Esophagus muscularis mucosa (tissue), 4 donors: ENCODE data around the gene XCR1. TPM values are rescaled to one million over a fixed set of nuclear protein-coding genes. Genes with fewer than 3 reads are reported as not detected.
"Not testable (repeated sequence)": the region's sequence is repeated elsewhere in the genome, so short reads cannot be mapped to it uniquely, and the experiment has no call there.

Source experiments
- DNase-seq: peaks from one replicate; pipeline ENCODE4 v3.0.0-alpha.2; 2017; ENCODE audit errors: extremely low spot score
- H3K27ac ChIP-seq, 4 donors: fragments of 200-600 bp; sonication (generic); replicated peaks in 1 of 4; 1 replicate in 3 of 4; 2 replicates in 1 of 4; pipeline ENCODE4 v1.5.1; 2016 to 2019; ENCODE audit warnings: mild to moderate bottlenecking in 1 of 4
- H3K27me3 ChIP-seq, 4 donors: fragments of 200-600 bp; sonication (generic); one replicate each; pipeline versions ENCODE4 v1.5.1 to v1.6.0; 2016 to 2019
- H3K36me3 ChIP-seq, 4 donors: fragments of 200-600 bp; sonication (generic); one replicate each; pipeline ENCODE4 v1.5.1; 2016 to 2019
- H3K4me1 ChIP-seq, 4 donors: fragments of 200-600 bp; sonication (generic); one replicate each; pipeline ENCODE4 v1.5.1; 2016 to 2019
- H3K4me3 ChIP-seq, 4 donors: fragments of 200-600 bp; sonication (generic); 1 replicate in 2 of 4; 2 replicates in 2 of 4; pipeline ENCODE4 v1.5.1; 2016 to 2019; ENCODE audit warnings: mild to moderate bottlenecking in 4 of 4, moderate library complexity in 1 of 4
- H3K9me3 ChIP-seq, 4 donors: fragments of 200-600 bp; sonication (generic); 1 replicate in 3 of 4; 2 replicates in 1 of 4; pipeline ENCODE4 v1.5.1; 2016 to 2019
- CTCF ChIP-seq, 3 experiments: fragments of 200-600 bp in 2 of 3; fragments of 450-650 bp in 1 of 3; sonication (generic) in 2 of 3; IDR thresholded peaks; one replicate each; pipeline ENCODE4 v1.5.1; 2017 to 2019; ENCODE audit warnings: antibody characterized with exemption in 3 of 3, mild to moderate bottlenecking in 2 of 3, moderate library complexity in 1 of 3
- EP300 ChIP-seq: sonication (generic); formaldehyde crosslinking; IDR thresholded peaks from one replicate; pipeline ENCODE4 v1.6.1; 2017; ENCODE audit warnings: antibody characterized with exemption
- POLR2A ChIP-seq: fragments of 450-650 bp; IDR thresholded peaks from one replicate; pipeline ENCODE4 v1.6.1; 2017; ENCODE audit warnings: antibody characterized with exemption, moderate library complexity, mild to moderate bottlenecking, low read depth
- POLR2AphosphoS5 ChIP-seq, 2 donors: sonication (generic); formaldehyde crosslinking; IDR thresholded peaks; one replicate each; pipeline ENCODE4 v1.6.1; 2017; ENCODE audit warnings: antibody characterized with exemption in 2 of 2
- WGBS: methylation state at CpG from one replicate; pipeline ENCODE4 v1.1.5; 2018; 5-methylcytosine and 5-hydroxymethylcytosine counted together
- intact Hi-C: fragments of 100-400 bp; cut with DNase I; formaldehyde crosslinking; loops from one replicate; pipeline ENCODE4 v1.15.1; 2023
- total RNA-seq, 4 donors: library from RNA; depleted of rRNA; stranded (reverse); fragments of >200 nt; gene quantifications; one replicate each; pipeline versions ENCODE4 v1.1.0 to v1.2.1, GENCODE V29; 2016

Gene XCR1
- total RNA-seq, 4 donors from 2014 or later = 0.17 TPM; not detected in 3

- Histone ChIP-seq H3K36me3 (no peaks in the 10 kb centered on the region), H3K4me3 (no peak overlapping the region), H3K9me3 (no peaks in the 10 kb centered on the region), H3K27ac (no peak overlapping the region), H3K27me3 (no peaks in the 10 kb centered on the region), H3K4me1 (peaks cover 9 to 14% (median 11%) of the 10 kb centered on the region in 4 donors)
- 92% methylated on average over 2 of the region's 2 CpGs for WGBS
- DNase-seq = no peak
- intact Hi-C loops = no loop called here
- TF ChIP-seq POLR2AphosphoS5 (IDR thresholded peaks at IDR 0.05) = no peak
- no peak for TF ChIP-seq EP300
- no peak for TF ChIP-seq CTCF (IDR thresholded peaks at IDR 0.05)
- TF ChIP-seq POLR2A = no peak
These were observed 16.7 kb downstream of the XCR1 start for GRCh38 chr3:46010519-46011113.

- Histone ChIP-seq H3K27ac (no peak overlapping the region), H3K27me3 (no peaks in the 10 kb centered on the region), H3K36me3 (no peaks in the 10 kb centered on the region), H3K4me1 (peaks cover 9 to 14% (median 11%) of the 10 kb centered on the region in 4 donors), H3K9me3 (no peaks in the 10 kb centered on the region), H3K4me3 (no peak overlapping the region)
- intact Hi-C loops = no loop called here
- TF ChIP-seq POLR2A (no peak), POLR2AphosphoS5 (IDR thresholded peaks at IDR 0.05) (no peak), EP300 (no peak), CTCF (IDR thresholded peaks at IDR 0.05) (no peak)
- WGBS = 64% methylated on average over 6 of the region's 6 CpGs
- no peak for DNase-seq
These were observed 19.2 kb downstream of the XCR1 start for GRCh38 chr3:46008058-46008457.

- intact Hi-C loops = no loop called here
- Histone ChIP-seq H3K27ac (peak overlapping the region in 3 of 4 donors; percentile 36 to 59 (median 49)), H3K4me3 (no peak overlapping the region), H3K36me3 (no peaks in the 10 kb centered on the region), H3K27me3 (no peaks in the 10 kb centered on the region), H3K9me3 (no peaks in the 10 kb centered on the region), H3K4me1 (peaks cover 9 to 14% (median 11%) of the 10 kb centered on the region in 4 donors)
- TF ChIP-seq POLR2A (no peak), CTCF (IDR thresholded peaks at IDR 0.05) (no peak), EP300 (no peak), POLR2AphosphoS5 (IDR thresholded peaks at IDR 0.05) (no peak)
- no peak for DNase-seq
These were observed 20.0 kb downstream of the XCR1 start for GRCh38 chr3:46007280-46007679.

GRCh38 chr3:46006238-46007032 lies 20.8 kb downstream of the XCR1 start:
- Histone ChIP-seq H3K9me3 (no peaks in the 10 kb centered on the region), H3K27me3 (no peaks in the 10 kb centered on the region), H3K36me3 (no peaks in the 10 kb centered on the region), H3K4me1 (peaks cover 9 to 14% (median 11%) of the 10 kb centered on the region in 4 donors), H3K27ac (peak overlapping the region in 3 of 4 donors; percentile 36 to 59 (median 49)), H3K4me3 (no peak overlapping the region)
- intact Hi-C loops = no loop called here
- 72% methylated on average over 5 of the region's 5 CpGs for WGBS
- TF ChIP-seq EP300 = no peak
- peak in 1 of 2 donors; percentile 49 for TF ChIP-seq POLR2AphosphoS5 (IDR thresholded peaks at IDR 0.05)
- no peak for DNase-seq

- DNase-seq, H3K4me3 ChIP-seq, H3K9me3 ChIP-seq, intact Hi-C loops, H3K27me3 ChIP-seq, H3K36me3 ChIP-seq, H3K27ac ChIP-seq: not testable (repeated sequence)
- peaks cover 9 to 14% (median 11%) of the 10 kb centered on the region in 4 donors for H3K4me1 ChIP-seq
These were observed 23.6 kb downstream of the XCR1 start for GRCh38 chr3:46003706-46004105.
